G401 (cell line): ENCODE data around the gene NTSR1. TPM values are rescaled to one million over a fixed set of nuclear protein-coding genes. Genes with fewer than 3 reads are reported as not detected.

Experiments
- DNase-seq: peaks from one replicate; pipeline ENCODE4 v3.0.0-alpha.2; 2015; ENCODE audit warnings: low spot score
- in situ Hi-C: cut with HindIII; loops from 2 replicates; pipeline ENCODE4 v1.10.0; 2016; ENCODE audit warnings: low sequenced_read_pairs, mixed read lengths
- total RNA-seq: library from RNA; depleted of rRNA; stranded (reverse); fragments of >200 nt; shearing (Covaris generic); gene quantifications from 2 replicates; pipeline ENCODE4 v1.2.3, GENCODE V29; 2014

NTSR1 gene
- total RNA-seq, 1 experiment from 2014 or later = not detected

GRCh38 chr20:62790075-62790474, 81.4 kb downstream of the NTSR1 start:
- in situ Hi-C loops = no loop called here
- no peak for DNase-seq

GRCh38 chr20:62791301-62792181, 82.9 kb downstream of the NTSR1 start:
- in situ Hi-C loops = no loop called here
- DNase-seq = peak; percentile 84

GRCh38 chr20:62792182-62792939, 83.7 kb downstream of the NTSR1 start:
- no peak for DNase-seq
- in situ Hi-C loops = no loop called here

- in situ Hi-C loops = no loop called here
Measured at GRCh38 chr20:62792940-62793756, 84.5 kb downstream of the NTSR1 start.

GRCh38 chr20:62793757-62794006, 85.0 kb downstream of the NTSR1 start:
- in situ Hi-C loops = no loop called here
- no peak for DNase-seq

More at GRCh38 chr20:62792940-62793756, 84.5 kb downstream of the NTSR1 start:
- DNase-seq = no peak

GRCh38 chr20:62794007-62794724, 85.5 kb downstream of the NTSR1 start:
- in situ Hi-C loops = no loop called here
- DNase-seq = peak; percentile 94

GRCh38 chr20:62795023-62795761, 86.6 kb downstream of the NTSR1 start:
- in situ Hi-C loops = no loop called here
- peak; percentile 68 for DNase-seq

GRCh38 chr20:62796699-62797491, 88.3 kb downstream of the NTSR1 start:
- no peak for DNase-seq

GRCh38 chr20:62797671-62798532, 89.3 kb downstream of the NTSR1 start:
- in situ Hi-C loops = no loop called here
- no peak for DNase-seq

More at GRCh38 chr20:62796699-62797491, 88.3 kb downstream of the NTSR1 start:
- in situ Hi-C loops = no loop called here

GRCh38 chr20:62799036-62799435, 90.4 kb downstream of the NTSR1 start:
- in situ Hi-C loops = no loop called here
- no peak for DNase-seq

GRCh38 chr20:62799459-62799858, 90.8 kb downstream of the NTSR1 start:
- DNase-seq = no peak
- in situ Hi-C loops = no loop called here

- no peak for DNase-seq
- in situ Hi-C loops = no loop called here
Measured at GRCh38 chr20:62799873-62800272, 91.2 kb downstream of the NTSR1 start.

- in situ Hi-C loops = no loop called here
- DNase-seq = no peak
Measured at GRCh38 chr20:62800314-62801259, 92.0 kb downstream of the NTSR1 start.

- in situ Hi-C loops = no loop called here
- no peak for DNase-seq
Measured at GRCh38 chr20:62801284-62802010, 92.8 kb downstream of the NTSR1 start.

GRCh38 chr20:62802026-62802712, 93.5 kb downstream of the NTSR1 start:
- peak; percentile 81 for DNase-seq
- in situ Hi-C loops = no loop called here
